Nucleus accumbens (tissue), 56 donors: Measurements from ENCODE around the gene OR4L1.
"Not testable (repeated sequence)": the region's sequence is repeated elsewhere in the genome, so short reads cannot be mapped to it uniquely, and the experiment has no call there.

ENCODE experiments used
- DNase-seq, 56 donors: peaks; one replicate each; lab custom pipeline; 2025; lab: John Stamatoyannopoulos, UW

Gene OR4L1, protein sequence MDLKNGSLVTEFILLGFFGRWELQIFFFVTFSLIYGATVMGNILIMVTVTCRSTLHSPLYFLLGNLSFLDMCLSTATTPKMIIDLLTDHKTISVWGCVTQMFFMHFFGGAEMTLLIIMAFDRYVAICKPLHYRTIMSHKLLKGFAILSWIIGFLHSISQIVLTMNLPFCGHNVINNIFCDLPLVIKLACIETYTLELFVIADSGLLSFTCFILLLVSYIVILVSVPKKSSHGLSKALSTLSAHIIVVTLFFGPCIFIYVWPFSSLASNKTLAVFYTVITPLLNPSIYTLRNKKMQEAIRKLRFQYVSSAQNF

DNA sequence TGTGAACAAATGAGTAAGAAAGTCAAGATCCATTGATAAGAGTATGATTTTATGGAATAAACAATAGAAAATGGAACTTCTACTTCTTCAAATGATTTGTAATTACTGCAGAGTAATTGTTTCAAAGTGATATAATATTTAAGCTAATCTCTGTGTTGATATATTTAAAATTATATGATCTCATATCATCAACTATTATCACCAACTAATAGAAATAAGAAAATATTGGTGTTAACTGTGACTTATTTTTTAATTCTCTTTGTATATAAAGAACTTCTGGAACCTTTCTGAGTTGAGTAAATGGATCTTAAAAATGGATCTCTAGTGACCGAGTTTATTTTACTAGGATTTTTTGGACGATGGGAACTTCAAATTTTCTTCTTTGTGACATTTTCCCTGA, at the start of gene OR4L1:
TSS of gene OR4L1 (plus strand) at position 301 of the 400 bp plus-strand sequence. CDS start at position 301, 0 bp downstream.
- no peak for DNase-seq

DNA sequence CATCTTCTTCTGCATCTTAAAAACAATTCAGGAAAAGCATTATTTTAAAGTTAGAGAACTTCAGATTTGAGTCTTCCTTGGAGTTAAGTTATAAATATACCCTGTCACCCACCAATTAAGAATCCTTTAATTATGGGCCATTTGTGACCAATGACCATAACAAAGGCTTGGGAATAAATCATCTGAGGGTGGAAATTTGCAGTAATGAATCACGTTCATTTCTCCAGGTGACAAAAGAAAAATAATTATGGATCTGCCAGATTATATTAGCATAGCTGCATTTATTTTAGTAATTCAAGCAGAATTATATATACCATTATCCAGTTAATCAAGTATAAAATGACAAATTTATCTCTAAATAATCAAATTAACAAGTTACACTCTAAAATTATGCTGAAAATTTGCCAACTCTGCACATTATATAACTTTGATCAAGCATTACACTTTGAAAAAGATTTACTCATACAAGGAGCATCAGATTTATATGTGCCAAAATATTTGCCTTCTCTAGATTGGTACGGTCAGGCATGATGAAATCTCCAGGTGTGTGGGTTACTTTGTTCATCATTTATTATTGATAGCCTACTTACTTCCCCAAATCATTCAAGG, 40.5 kb upstream of the OR4L1 start, which contains the start of gene OR4K14:
TSS of gene OR4K14 (minus strand) at position 51 of the 609 bp plus-strand sequence. CDS start 4,114 bp downstream, outside the sequence.
- no peak for DNase-seq

DNA sequence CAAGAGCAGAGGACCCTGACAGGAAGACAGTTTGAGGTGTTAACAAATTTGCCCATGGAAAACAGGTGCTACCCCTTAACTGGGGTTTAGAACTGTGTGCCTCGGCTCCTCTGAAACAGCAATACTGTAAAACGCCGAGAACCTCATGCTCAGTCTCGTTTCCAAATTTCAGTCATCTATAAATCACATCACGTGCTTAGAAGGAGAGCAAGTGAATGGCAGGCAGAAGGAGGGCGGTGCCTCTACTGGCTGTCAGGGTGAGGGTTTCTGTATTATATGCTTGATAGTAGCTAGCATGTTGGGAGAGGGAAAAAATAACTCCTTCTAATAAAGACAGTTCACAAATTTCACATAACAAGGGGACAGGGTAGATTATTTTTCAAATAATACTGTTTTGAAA, 28.8 kb upstream of the OR4L1 start:
- DNase-seq: no peak

DNA sequence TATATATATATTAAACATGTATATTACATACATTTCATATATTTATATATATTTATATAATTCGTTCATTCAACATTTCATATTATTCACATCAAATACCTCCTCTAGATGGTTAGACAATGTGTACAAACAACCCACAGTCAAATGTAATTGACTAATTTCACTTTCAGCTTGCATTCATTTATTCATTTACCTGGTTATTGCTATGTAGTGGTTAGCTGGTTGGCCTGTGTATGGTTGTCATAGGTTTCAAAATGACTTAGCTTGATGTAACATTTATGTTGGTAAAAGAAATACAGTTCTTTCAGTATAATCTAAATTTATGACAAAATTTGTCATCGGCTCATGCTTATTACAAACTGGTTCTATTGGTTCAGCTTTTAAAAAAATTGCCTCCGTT, 24.4 kb upstream of the OR4L1 start:
- DNase-seq: no peak

DNA sequence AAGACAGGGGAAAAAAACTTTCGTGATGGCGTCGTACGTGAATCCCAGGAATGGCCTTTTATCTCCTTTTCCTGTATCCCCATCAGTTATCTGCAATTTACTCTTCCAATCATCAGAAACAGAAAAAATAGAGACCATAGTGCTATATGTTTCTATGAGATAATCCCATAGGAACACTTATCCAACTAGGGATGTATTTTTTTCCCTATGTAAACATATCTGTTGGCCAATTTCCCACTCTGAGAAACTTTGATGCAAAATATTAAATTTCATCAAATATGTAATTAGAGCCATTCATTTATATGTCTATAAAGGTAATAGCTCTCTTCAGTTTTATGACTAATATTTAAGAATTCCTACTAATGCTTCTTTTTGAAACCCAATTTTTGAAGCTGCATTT, 23.9 kb upstream of the OR4L1 start, which contains the start of gene OR4K13:
TSS of gene OR4K13 (minus strand) at position 101 of the 400 bp plus-strand sequence. CDS start 1,280 bp downstream, outside the sequence.
- DNase-seq: no peak

DNA sequence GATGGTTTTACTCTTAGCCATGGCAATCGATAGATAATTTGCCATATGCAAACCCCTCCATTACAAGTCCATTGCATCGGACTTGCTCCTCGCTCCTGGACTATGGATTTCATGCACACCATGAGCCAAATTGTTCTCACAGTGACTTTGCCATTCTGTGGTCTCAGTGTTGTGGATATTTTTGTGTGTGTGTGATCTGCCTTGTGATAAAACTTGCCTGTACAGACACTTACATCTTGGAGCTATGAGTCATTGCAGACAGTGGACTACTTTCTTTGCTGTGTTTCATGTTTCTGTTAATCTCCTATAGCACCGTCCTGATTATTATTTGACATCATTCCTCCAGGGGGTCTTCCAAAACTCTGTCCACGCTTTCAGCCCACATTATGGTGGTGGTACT, 15.6 kb upstream of the OR4L1 start:
- no peak for DNase-seq

DNA sequence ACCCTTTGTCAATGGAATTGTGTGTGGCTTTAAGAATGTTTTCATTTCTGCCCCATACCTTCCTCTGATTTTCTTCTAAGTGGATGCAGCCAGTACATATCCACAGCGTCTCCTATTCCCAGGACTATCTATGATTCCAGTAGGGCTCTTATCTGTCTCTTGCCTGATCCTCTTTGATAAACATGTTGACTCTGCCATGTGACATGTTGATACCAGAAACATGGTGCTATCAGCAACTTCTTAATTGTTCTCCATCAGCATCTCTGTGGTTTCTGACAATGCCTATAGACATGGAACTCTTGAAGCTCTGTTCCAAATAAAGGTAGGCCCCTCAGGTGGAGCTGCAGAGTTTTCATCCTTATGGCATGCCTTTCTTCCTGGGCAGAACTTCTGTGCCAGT, 11.6 kb upstream of the OR4L1 start:
- no peak for DNase-seq

DNA sequence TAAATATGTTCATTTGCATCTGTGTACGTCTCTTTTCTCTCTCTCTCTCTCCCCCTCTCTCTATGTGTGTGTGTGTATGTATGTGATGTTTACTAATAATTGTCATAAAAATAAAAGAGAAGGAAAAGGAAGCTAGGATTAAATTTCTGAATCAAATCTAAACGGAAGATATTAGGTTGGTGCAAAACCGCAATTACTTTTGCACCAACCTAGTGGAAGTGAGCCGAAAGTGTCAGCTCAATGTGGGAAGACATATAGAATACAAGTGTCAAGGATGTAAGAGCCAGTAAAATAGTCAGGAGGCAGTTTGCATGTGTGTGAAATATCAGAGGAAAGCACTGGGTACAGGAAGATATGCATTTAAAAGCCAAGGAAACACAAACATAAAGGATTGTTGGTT, 32.2 kb downstream of the OR4L1 start:
- DNase-seq: no peak

DNA sequence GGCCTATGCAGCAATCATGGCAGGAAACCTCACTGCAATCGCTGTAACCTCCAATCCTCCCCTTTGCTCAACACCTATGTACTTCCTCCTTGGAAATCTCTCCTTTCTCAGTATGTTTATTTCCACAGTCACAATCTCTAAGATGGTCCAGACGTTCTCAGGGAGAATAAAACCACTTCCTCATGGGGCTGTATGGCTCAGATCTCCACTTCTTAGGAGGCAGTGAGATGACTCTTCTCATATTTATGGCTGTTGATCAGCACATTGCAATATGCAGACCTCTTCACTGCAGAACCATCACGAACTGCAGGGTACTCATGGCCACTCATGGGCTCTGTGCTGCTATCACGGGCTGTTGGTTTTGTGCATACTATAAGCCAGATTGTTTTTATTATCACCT, 33.6 kb downstream of the OR4L1 start:
- DNase-seq: no peak

DNA sequence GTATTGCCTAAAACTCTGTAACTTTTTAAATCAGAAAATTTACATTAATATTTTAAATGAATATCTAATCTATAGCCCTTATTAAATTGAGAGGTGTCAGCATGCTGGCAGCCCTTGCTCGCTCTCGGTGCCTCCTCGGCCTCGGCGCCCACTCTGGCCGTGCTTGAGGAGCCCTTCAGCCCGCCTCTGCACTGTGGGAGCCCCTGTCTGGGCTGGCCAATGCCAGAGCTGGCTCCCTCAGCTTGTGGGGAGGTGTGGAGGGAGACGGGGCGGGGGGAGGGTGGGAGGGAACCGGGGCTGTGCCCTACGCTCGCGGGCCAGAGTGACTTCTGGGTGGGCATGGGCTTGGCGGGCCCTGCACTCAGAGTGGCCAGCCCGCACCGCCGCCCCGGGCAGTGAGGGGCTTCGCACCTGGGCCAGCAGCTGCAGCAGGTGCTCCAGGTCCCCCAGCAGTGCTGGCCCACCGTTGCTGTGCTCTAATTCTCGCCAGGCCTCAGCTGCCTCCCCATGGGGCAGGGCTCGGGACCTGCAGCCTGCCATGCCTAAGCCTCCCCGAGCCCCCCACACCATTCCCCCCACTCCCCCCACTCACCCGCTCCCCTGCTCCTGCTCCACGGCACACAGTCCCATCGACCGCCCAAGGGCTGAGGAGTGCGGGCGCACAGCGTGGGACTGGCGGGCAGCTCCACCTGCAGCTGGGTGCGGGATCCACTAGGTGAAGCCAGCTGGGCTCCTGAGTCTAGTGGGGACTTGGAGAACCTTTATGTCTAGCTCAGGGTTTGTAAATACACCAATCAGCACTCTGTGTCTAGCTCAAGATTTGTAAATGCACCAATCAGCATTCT, 39.3 kb downstream of the OR4L1 start:
- DNase-seq: not testable (repeated sequence)

DNA sequence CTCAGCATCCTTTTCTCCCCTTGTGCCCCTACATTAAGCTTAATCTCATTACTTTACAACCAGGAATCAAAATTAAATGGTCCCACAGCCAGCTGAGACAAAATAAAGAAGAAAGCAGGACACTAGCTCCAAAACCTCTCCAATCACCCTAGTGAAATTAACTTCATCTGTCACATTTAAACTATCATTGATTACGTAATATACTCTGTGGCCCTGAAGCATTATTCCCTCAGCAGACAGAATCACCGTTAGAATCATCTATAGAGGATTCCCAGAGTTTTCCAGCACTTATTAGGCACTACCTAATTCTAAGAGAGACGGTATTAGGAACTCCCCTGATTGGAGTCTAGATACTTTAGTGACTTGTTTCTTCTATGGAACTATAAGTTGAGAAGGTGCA, 50.6 kb downstream of the OR4L1 start, which contains the start of gene OR4K17:
TSS of gene OR4K17 (plus strand) at position 302 of the 400 bp plus-strand sequence. CDS start 6,761 bp downstream, outside the sequence.
- no peak for DNase-seq
